K562 (cell line): ENCODE measurements around the gene PPP1R14C. TPM values are rescaled to one million over a fixed set of nuclear protein-coding genes. Genes with fewer than 3 reads are reported as not detected.

Experiments
- ATAC-seq: fragments of 200-7000 bp; cut with Tn5 transposase; 3 replicates; pipeline ENCODE4 v1.9.1; 2020; ENCODE audit warnings: moderate library complexity
- BruUV-seq: library from RNA; stranded (reverse); fragments of 400-500 nt; replicated peaks from 2 replicates; lab custom pipeline; 2021; lab: Mats Ljungman, UMichigan
- CTCF ChIA-PET: fragments of 300-600 bp; formaldehyde crosslinking; extraction: SDS; loops from one replicate; lab custom pipeline; 2021; ENCODE audit warnings: low intra/inter-chr PET ratio; lab: Yijun Ruan, JAX
- POLR2A ChIA-PET: fragments of 300-600, 350-650 bp; sonication (Branson Sonifier 250); formaldehyde crosslinking; extraction: SDS; loops from one replicate; lab custom pipeline; 2021; ENCODE audit warnings: antibody characterized with exemption, inconsistent platforms; lab: Yijun Ruan, JAX
- DNase-seq, 4 experiments: peaks; one replicate each; pipeline versions ENCODE4 v3.0.0 to v3.0.0-alpha.2; 2011 to 2018; ENCODE audit warnings: low spot score in 3 of 4, mixed read lengths in 3 of 4; ENCODE audit errors: extremely low read depth in 1 of 4
- FAIRE-seq: peaks from 2 replicates; lab custom pipeline; 2011; peaks lifted over from hg19 to GRCh38; lab: Jason Lieb, UNC
- H2AFZ ChIP-seq: 2 replicates; pipeline ENCODE4 v1.6.0; 2011; ENCODE audit warnings: low read depth, low read length, control low read depth, inconsistent platforms
- H3K27ac ChIP-seq: fragments of 200-600 bp; 3 replicates; pipeline ENCODE4 v1.8.0; 2011; ENCODE audit warnings: low read depth, mild to moderate bottlenecking, control low read depth, inconsistent platforms, low read length, moderate library complexity, mixed read lengths; ENCODE audit errors: extremely low read depth
- H3K27me3 ChIP-seq, 2 experiments: fragments of 300-600 bp in 1 of 2; 2 replicates in 1 of 2; 3 replicates in 1 of 2; pipeline versions ENCODE4 v1.6.0 to v1.8.0; 2011; ENCODE audit warnings: inconsistent platforms in 2 of 2, low read length in 2 of 2, mild to moderate bottlenecking in 1 of 2, mixed read lengths in 1 of 2, moderate library complexity in 1 of 2; ENCODE audit not compliant: control insufficient read depth in 2 of 2, insufficient read depth in 2 of 2
- H3K36me3 ChIP-seq: fragments of 300-600 bp; 3 replicates; pipeline ENCODE4 v1.8.0; 2011; ENCODE audit warnings: mild to moderate bottlenecking, low read length, inconsistent platforms; ENCODE audit not compliant: control insufficient read depth, insufficient read depth
- H3K4me1 ChIP-seq, 2 experiments: fragments of 200-600 bp in 1 of 2; replicated peaks in 1 of 2; 2 replicates in 1 of 2; 3 replicates in 1 of 2; pipeline versions ENCODE4 v1.5.1 to v1.8.0; 2011; ENCODE audit warnings: inconsistent platforms in 2 of 2, low read length in 2 of 2, mild to moderate bottlenecking in 1 of 2, mixed read lengths in 1 of 2, moderate library complexity in 1 of 2; ENCODE audit not compliant: control insufficient read depth in 2 of 2, insufficient read depth in 2 of 2
- H3K4me2 ChIP-seq: 2 replicates; pipeline ENCODE4 v1.6.1; 2011; ENCODE audit warnings: low read length, control low read depth, inconsistent platforms, mixed read lengths; ENCODE audit not compliant: insufficient read depth
- H3K4me3 ChIP-seq: fragments of 200-600 bp; sonication (generic), shearing (Covaris generic); 2 replicates; pipeline ENCODE4 v1.5.1; 2016; ENCODE audit warnings: control low read depth, inconsistent platforms
- H3K79me2 ChIP-seq: fragments of 200-600 bp; 3 replicates; pipeline ENCODE4 v1.8.0; 2011; ENCODE audit warnings: low read length, inconsistent platforms; ENCODE audit not compliant: control insufficient read depth, insufficient read depth
- H3K9ac ChIP-seq, 2 experiments: 2 replicates each; pipeline versions ENCODE4 v1.6.0 to v1.6.1; 2011; ENCODE audit warnings: low read depth in 2 of 2, low read length in 2 of 2, control low read depth in 1 of 2, inconsistent platforms in 1 of 2, mild to moderate bottlenecking in 1 of 2, mixed read lengths in 1 of 2; ENCODE audit not compliant: insufficient read depth in 1 of 2
- H3K9me1 ChIP-seq: one replicate; pipeline ENCODE4 v1.6.0; 2011; ENCODE audit warnings: inconsistent platforms, mild to moderate bottlenecking, low read length, moderate library complexity; ENCODE audit not compliant: control insufficient read depth, insufficient read depth
- H3K9me3 ChIP-seq: replicated peaks from 2 replicates; pipeline ENCODE4 v1.5.1; 2011; ENCODE audit warnings: low read depth, low read length, inconsistent platforms; ENCODE audit not compliant: control insufficient read depth, insufficient read depth
- H4K20me1 ChIP-seq: replicated peaks from 2 replicates; pipeline ENCODE4 v1.6.1; 2011; ENCODE audit warnings: low read length, inconsistent platforms, mixed read lengths; ENCODE audit not compliant: control insufficient read depth, insufficient read depth
- ARID2 ChIP-seq: fragments of 450-650 bp; IDR thresholded peaks from 2 replicates; pipeline ENCODE4 v1.6.1; 2017; ENCODE audit warnings: antibody characterized with exemption, mild to moderate bottlenecking
- ATF4 ChIP-seq: fragments of 450-650 bp; formaldehyde crosslinking; IDR thresholded peaks from 2 replicates; pipeline ENCODE4 v1.4.0; 2022; ENCODE audit warnings: mild to moderate bottlenecking, moderate library complexity
- CREB3 ChIP-seq: fragments of 450-650 bp; conservative IDR thresholded peaks from 2 replicates; pipeline ENCODE4 v1.6.1; 2016; ENCODE audit warnings: missing genetic modification characterization, low read depth, mild to moderate bottlenecking, missing compliant biosample characterization, moderate library complexity
- CUX1 ChIP-seq: fragments of 200-800 bp; sonication (Bioruptor generic); IDR thresholded peaks from 2 replicates; pipeline ENCODE4 v1.6.1; 2016; ENCODE audit warnings: missing genetic modification characterization, missing compliant biosample characterization
- GATAD2A ChIP-seq: fragments of 450-650 bp; IDR thresholded peaks from 2 replicates; pipeline ENCODE4 v1.6.1; 2017
- RBM25 ChIP-seq: fragments of 200-400 bp; formaldehyde crosslinking; IDR thresholded peaks from 2 replicates; pipeline ENCODE4 v1.6.1; 2018; ENCODE audit warnings: low read length, low read depth, moderate library complexity; ENCODE audit not compliant: severe bottlenecking
- SIRT6 ChIP-seq: IDR thresholded peaks from one replicate; pipeline ENCODE4 v1.6.1; 2012; ENCODE audit warnings: low read depth, mild to moderate bottlenecking, control low read depth, inconsistent platforms, low read length, moderate library complexity
- TARDBP ChIP-seq: fragments of 450-650 bp; IDR thresholded peaks from 2 replicates; pipeline ENCODE4 v1.6.1; 2016
- ZNF121 ChIP-seq: sonication (generic); formaldehyde crosslinking; conservative IDR thresholded peaks from 2 replicates; pipeline ENCODE4 v1.8.0; 2022; ENCODE audit warnings: missing genetic modification reagents
- ZNF165 ChIP-seq: fragments of 250-450 bp; sonication (Bioruptor Pico); IDR thresholded peaks from 2 replicates; pipeline ENCODE4 v1.4.0; 2020; ENCODE audit warnings: borderline replicate concordance
- ZNF76 ChIP-seq: fragments of 250-450 bp; sonication (Bioruptor Pico); IDR thresholded peaks from 2 replicates; pipeline ENCODE4 v1.4.0; 2020; ENCODE audit warnings: mild to moderate bottlenecking, moderate library complexity, borderline replicate concordance
- WGBS: fragments of 100-300 bp; shearing (Covaris generic); methylation state at CpG from one replicate; pipeline ENCODE4 v1.1.6; 2016; ENCODE audit warnings: low coverage, mixed read lengths; ENCODE audit not compliant: insufficient coverage; ENCODE audit errors: missing lambda C conversion rate; 5-methylcytosine and 5-hydroxymethylcytosine counted together
- in situ Hi-C: fragments of 300-500 bp; cut with MboI; formaldehyde crosslinking; loops from 4 replicates; pipeline ENCODE4 v1.15.0; 2018; ENCODE audit warnings: inconsistent platforms, mixed read lengths
- intact Hi-C: fragments of 100-400 bp; cut with micrococcal nuclease; formaldehyde crosslinking; loops from 2 replicates; pipeline ENCODE4 v1.14.2; 2022
- polyA plus RNA-seq, 8 experiments: library from polyadenylated mRNA; depleted of rRNA in 4 of 8; stranded (reverse) in 5 of 8; unstranded in 3 of 8; fragments of >200 nt; fragmentation: Nextera tagmentation in 2 of 8; fragmentation: Illumina TruSeq in 1 of 8; extraction: Ambion mirVana in 2 of 8; extraction: Trizol in 1 of 8; gene quantifications; 2 replicates each; pipeline versions ENCODE4 v1.2.1 to v1.2.3, GENCODE V29; 2011 to 2014; ENCODE audit warnings: inconsistent platforms in 1 of 8, missing spikeins in 1 of 8
- total RNA-seq, 7 experiments: library from RNA; depleted of rRNA in 6 of 7; stranded (reverse); fragments of >200 nt in 6 of 7; fragmentation: Illumina TruSeq in 2 of 7; extraction: Trizol in 2 of 7; gene quantifications; 2 replicates each; pipeline versions ENCODE4 v1.2.1 to v1.2.3, GENCODE V29; 2011 to 2021; ENCODE audit warnings: low replicate concordance in 1 of 7

PPP1R14C gene
- total and polyA plus RNA-seq, 9 of the 15 experiments (the other 6 are each of a cell fraction or from before 2014, with no cell fraction given) = 4.5 to 16.6 (median 11.9) TPM

GRCh38 chr6:150179030-150179429 is 36.2 kb downstream of the PPP1R14C start:
- peaks cover 2% of the 10 kb centered on the region; the same call in 1 of the 3 replicates for H3K79me2 ChIP-seq
- no peak overlapping the region for H3K27ac ChIP-seq
- no peak overlapping the region for H2AFZ ChIP-seq
- CTCF ChIA-PET = no interaction called here
- H3K4me1 ChIP-seq = peaks cover 7 to 9% of the 10 kb centered on the region in 2 experiments; a peak in 4 of 5 replicates
- POLR2A ChIA-PET = interaction anchor here (1.2 kb wide), 1 partner anchor 14 kb away, joined by 4 read pairs; no protein-coding TSS in a partner anchor
- in situ Hi-C loops = no loop called here
- H3K27me3 ChIP-seq = no peaks in the 10 kb centered on the region
- intact Hi-C loops = no loop called here
- no peak overlapping the region for H3K4me2 ChIP-seq
- WGBS = 67% methylated on average over 3 of the region's 3 CpGs
- no peak overlapping the region for H3K4me3 ChIP-seq
- no peaks in the 10 kb centered on the region for H3K9me1 ChIP-seq
- no TSS peak for BruUV-seq
- no peaks in the 10 kb centered on the region for H3K36me3 ChIP-seq
- ATAC-seq = no peak
- no peaks in the 10 kb centered on the region for H3K9me3 ChIP-seq
- H3K9ac ChIP-seq = no peak overlapping the region
- H4K20me1 ChIP-seq = no peaks in the 10 kb centered on the region
- DNase-seq = no peak
- no peak for FAIRE-seq
- TF ChIP-seq RBM25 = peak; percentile 39
- no peak for TF ChIP-seq CREB3 (tag)
- no peak for TF ChIP-seq TARDBP
- no peak for TF ChIP-seq ATF4 (CRISPR knock-in tag)
- TF ChIP-seq ARID2 = no peak
- no peak for TF ChIP-seq ZNF165 (CRISPR knock-in tag)
- no peak for TF ChIP-seq CUX1 (CRISPR knock-in tag)
- TF ChIP-seq SIRT6 = no peak
- no peak for TF ChIP-seq GATAD2A
- TF ChIP-seq ZNF76 (CRISPR knock-in tag) = no peak
- peak; percentile 80 for TF ChIP-seq ZNF121 (CRISPR knock-in tag)
